ENCODE measurements around the gene MOK. TPM values are rescaled to one million over a fixed set of nuclear protein-coding genes. Genes with fewer than 3 reads are reported as not detected.

Gene MOK
- total and polyA plus RNA-seq, 2 of the 4 experiments (the other 2 are of a cell fraction), result 16.8 to 48.5 TPM

DNA sequence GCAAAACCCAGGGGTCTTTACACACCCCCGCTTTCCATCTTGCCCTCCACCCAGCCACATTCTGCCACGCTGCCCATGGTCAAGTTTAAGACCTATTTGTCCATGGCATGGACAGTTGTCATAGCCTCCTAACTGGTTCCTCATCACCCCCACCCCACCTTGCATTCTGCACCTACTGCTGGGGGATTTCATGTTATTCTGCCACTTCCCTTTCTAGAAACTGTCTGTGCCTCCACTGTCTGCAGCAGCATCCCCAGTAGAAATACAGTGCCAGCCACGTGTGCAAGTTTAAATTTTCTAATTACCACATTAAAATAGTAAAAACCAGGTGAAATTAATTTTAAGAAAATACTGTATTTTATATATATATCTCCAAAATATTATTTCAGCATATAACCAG, 102.0 kb downstream of the MOK start:
- H2BK5ac ChIP-seq (ENCODE audit: low read depth, low read length, poor library complexity, severe bottlenecking), result no peak overlapping the region
- no TSS peak for BruUV-seq (replicated peaks)
- no peak overlapping the region for H3K4me2 ChIP-seq (ENCODE audit: low read depth, low read length)
- peaks cover 35% of the 10 kb centered on the region for H4K20me1 ChIP-seq (ENCODE audit: insufficient read depth, low read length)
- intact Hi-C loops (cut with micrococcal nuclease) (no loop called here), dilution Hi-C loops (cut with HindIII; ENCODE audit: low sequenced_read_pairs, unreplicated experiment) (no loop called here), in situ Hi-C loops (cut with MboI; ENCODE audit: low sequenced_read_pairs) (no loop called here)
- no peak for ATAC-seq (ENCODE audit: low read depth)
- POLR2A ChIA-PET (ENCODE audit: unreplicated experiment), result no interaction called here
- H3K18ac ChIP-seq (ENCODE audit: low read depth, low read length), result no peak overlapping the region
- no peak overlapping the region for H3K14ac ChIP-seq (replicated peaks; ENCODE audit: low read depth, low read length)
- no peaks in the 10 kb centered on the region for H3K27me3 ChIP-seq (ENCODE audit: control insufficient read depth, insufficient read depth, low read length)
- H3K9me1 ChIP-seq (ENCODE audit: insufficient read depth, low read length), result peaks cover 23% of the 10 kb centered on the region
- no peak for DNase-seq
- H2AK5ac ChIP-seq (ENCODE audit: low read depth, low read length), result no peak overlapping the region
- H4K5ac ChIP-seq (ENCODE audit: low read depth, low read length), result no peak overlapping the region
- H3K79me1 ChIP-seq (ENCODE audit: low read depth in 1 of 2, low read length in 2 of 2), result peaks cover 46 to 82% of the 10 kb centered on the region in 2 experiments
- H3K27ac ChIP-seq (ENCODE audit: insufficient read depth, low read length), result no peak overlapping the region
- H3K36me3 ChIP-seq (ENCODE audit: control insufficient read depth, insufficient read depth, low read length), result peaks cover 22% of the 10 kb centered on the region
- no CpG with 5 or more reads among the region's 3 CpGs for whole genome bisulfite sequencing, 2 experiments (ENCODE audit: extremely low coverage in 2 of 2, insufficient read length in 1 of 2)
- H2AK9ac ChIP-seq (replicated peaks; ENCODE audit: low read depth, low read length, poor library complexity), result no peak overlapping the region
- CTCF ChIA-PET, result no interaction called here
- no peaks in the 10 kb centered on the region for H3K9me3 ChIP-seq (ENCODE audit: control insufficient read depth, insufficient read depth, low read length)
- H3K4ac ChIP-seq (ENCODE audit: low read depth, low read length), result no peak overlapping the region
- H2AFZ ChIP-seq (replicated peaks; ENCODE audit: low read length, poor library complexity), result no peak overlapping the region
- H4K8ac ChIP-seq (ENCODE audit: low read depth in 2 of 2, low read length in 2 of 2), result no peak overlapping the region
- no peak overlapping the region for H3K56ac ChIP-seq (ENCODE audit: extremely low read depth, insufficient read depth, low read length)
- no peak overlapping the region for H4K91ac ChIP-seq (ENCODE audit: insufficient read depth, low read depth, low read length)
- no peak overlapping the region for H3K23ac ChIP-seq (ENCODE audit: low read depth, low read length)
- H3K4me3 ChIP-seq (ENCODE audit: insufficient read depth, low read depth, low read length), result no peak overlapping the region
- H3K4me1 ChIP-seq (ENCODE audit: control insufficient read depth, insufficient read depth, low read length), result peaks cover 3% of the 10 kb centered on the region; the same call in 1 of the 2 replicates
- H3K9ac ChIP-seq (ENCODE audit: low read depth, low read length), result no peak overlapping the region
- TF ChIP-seq, protein P1, sequence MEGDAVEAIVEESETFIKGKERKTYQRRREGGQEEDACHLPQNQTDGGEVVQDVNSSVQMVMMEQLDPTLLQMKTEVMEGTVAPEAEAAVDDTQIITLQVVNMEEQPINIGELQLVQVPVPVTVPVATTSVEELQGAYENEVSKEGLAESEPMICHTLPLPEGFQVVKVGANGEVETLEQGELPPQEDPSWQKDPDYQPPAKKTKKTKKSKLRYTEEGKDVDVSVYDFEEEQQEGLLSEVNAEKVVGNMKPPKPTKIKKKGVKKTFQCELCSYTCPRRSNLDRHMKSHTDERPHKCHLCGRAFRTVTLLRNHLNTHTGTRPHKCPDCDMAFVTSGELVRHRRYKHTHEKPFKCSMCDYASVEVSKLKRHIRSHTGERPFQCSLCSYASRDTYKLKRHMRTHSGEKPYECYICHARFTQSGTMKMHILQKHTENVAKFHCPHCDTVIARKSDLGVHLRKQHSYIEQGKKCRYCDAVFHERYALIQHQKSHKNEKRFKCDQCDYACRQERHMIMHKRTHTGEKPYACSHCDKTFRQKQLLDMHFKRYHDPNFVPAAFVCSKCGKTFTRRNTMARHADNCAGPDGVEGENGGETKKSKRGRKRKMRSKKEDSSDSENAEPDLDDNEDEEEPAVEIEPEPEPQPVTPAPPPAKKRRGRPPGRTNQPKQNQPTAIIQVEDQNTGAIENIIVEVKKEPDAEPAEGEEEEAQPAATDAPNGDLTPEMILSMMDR (conservative IDR thresholded peaks at IDR 0.05; ENCODE audit: low read depth, low read length), result no peak
- TF ChIP-seq FOS (IDR thresholded peaks at IDR 0.05; ENCODE audit: low read depth, low read length) (no peak), RAD21 (IDR thresholded peaks at IDR 0.05; ENCODE audit: low read length) (no peak), CHD1 (IDR thresholded peaks at IDR 0.05; ENCODE audit: low read depth, low read length) (no peak), RFX5 (IDR thresholded peaks at IDR 0.05; ENCODE audit: low read depth, low read length) (no peak), MAFK (IDR thresholded peaks at IDR 0.05; ENCODE audit: low read depth, low read length) (no peak), SMC3 (IDR thresholded peaks at IDR 0.05; ENCODE audit: low read depth, low read length) (no peak), NFE2L2 (IDR thresholded peaks at IDR 0.05; ENCODE audit: low read depth, low read length) (no peak), POLR2A (IDR thresholded peaks at IDR 0.05; ENCODE audit: low read depth, low read length) (no peak), CEBPB (IDR thresholded peaks at IDR 0.05; ENCODE audit: low read depth, low read length) (no peak), MAZ (IDR thresholded peaks at IDR 0.05; ENCODE audit: borderline replicate concordance, low read depth, low read length) (no peak), BHLHE40 (IDR thresholded peaks at IDR 0.05; ENCODE audit: low read depth, low read length) (no peak)
- TF ChIP-seq, protein P2, sequence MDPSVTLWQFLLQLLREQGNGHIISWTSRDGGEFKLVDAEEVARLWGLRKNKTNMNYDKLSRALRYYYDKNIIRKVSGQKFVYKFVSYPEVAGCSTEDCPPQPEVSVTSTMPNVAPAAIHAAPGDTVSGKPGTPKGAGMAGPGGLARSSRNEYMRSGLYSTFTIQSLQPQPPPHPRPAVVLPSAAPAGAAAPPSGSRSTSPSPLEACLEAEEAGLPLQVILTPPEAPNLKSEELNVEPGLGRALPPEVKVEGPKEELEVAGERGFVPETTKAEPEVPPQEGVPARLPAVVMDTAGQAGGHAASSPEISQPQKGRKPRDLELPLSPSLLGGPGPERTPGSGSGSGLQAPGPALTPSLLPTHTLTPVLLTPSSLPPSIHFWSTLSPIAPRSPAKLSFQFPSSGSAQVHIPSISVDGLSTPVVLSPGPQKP (IDR thresholded peaks at IDR 0.05; ENCODE audit: borderline replicate concordance, low read depth, low read length), result no peak
- H2BK20ac ChIP-seq (ENCODE audit: low read depth, low read length), result no peak overlapping the region
- H2BK15ac ChIP-seq (ENCODE audit: low read depth, low read length), result no peak overlapping the region
- H2BK120ac ChIP-seq (ENCODE audit: low read depth, low read length), result no peak overlapping the region
